Progenitor cell of endocrine pancreas (in vitro differentiated cells): Measurements from ENCODE around the gene HELB. TPM values are rescaled to one million over a fixed set of nuclear protein-coding genes. Genes with fewer than 3 reads are reported as not detected.

Experiments used
- DNase-seq: peaks from one replicate; pipeline ENCODE4 v3.0.0; 2021; ENCODE audit warnings: low spot score; ENCODE audit not compliant: unreplicated experiment
- H3K27ac Mint-ChIP-seq: 2 replicates; pipeline ENCODE4 v1.8.0; 2021; ENCODE audit warnings: mild to moderate bottlenecking, moderate library complexity, mixed read lengths
- H3K27me3 Mint-ChIP-seq: 2 replicates; pipeline ENCODE4 v1.8.0; 2021; ENCODE audit warnings: mixed read lengths
- H3K36me3 Mint-ChIP-seq: 2 replicates; pipeline ENCODE4 v1.8.0; 2022; ENCODE audit warnings: mixed read lengths; ENCODE audit not compliant: insufficient read depth
- H3K4me1 Mint-ChIP-seq: 2 replicates; pipeline ENCODE4 v1.8.0; 2021; ENCODE audit warnings: low read depth, mixed read lengths
- H3K4me3 Mint-ChIP-seq: 2 replicates; pipeline ENCODE4 v1.8.0; 2021; ENCODE audit warnings: low read depth, mild to moderate bottlenecking, moderate library complexity, mixed read lengths
- H3K9me3 Mint-ChIP-seq: 2 replicates; pipeline ENCODE4 v1.8.0; 2021; ENCODE audit warnings: low read depth, mixed read lengths
- total RNA-seq: library from RNA; stranded (reverse); gene quantifications from 2 replicates; pipeline ENCODE4 v1.2.1, GENCODE V29; 2021
- TF ChIP-seq, protein P1 (sequence below): fragments of 200-600 bp; sonication (generic); IDR thresholded peaks from one replicate; pipeline ENCODE4 v1.5.0; 2021; ENCODE audit warnings: antibody characterized with exemption, mild to moderate bottlenecking; ENCODE audit not compliant: unreplicated experiment

Gene HELB
- total RNA-seq, 1 donor from 2014 or later = 7.1 TPM

- Mint-ChIP-seq H3K4me1 (no peaks in the 10 kb centered on the region), H3K27ac (no peak overlapping the region), H3K9me3 (no peaks in the 10 kb centered on the region), H3K27me3 (no peaks in the 10 kb centered on the region), H3K4me3 (no peak overlapping the region), H3K36me3 (peaks cover 14% of the 10 kb centered on the region)
- no peak for DNase-seq
- TF ChIP-seq, protein P1, sequence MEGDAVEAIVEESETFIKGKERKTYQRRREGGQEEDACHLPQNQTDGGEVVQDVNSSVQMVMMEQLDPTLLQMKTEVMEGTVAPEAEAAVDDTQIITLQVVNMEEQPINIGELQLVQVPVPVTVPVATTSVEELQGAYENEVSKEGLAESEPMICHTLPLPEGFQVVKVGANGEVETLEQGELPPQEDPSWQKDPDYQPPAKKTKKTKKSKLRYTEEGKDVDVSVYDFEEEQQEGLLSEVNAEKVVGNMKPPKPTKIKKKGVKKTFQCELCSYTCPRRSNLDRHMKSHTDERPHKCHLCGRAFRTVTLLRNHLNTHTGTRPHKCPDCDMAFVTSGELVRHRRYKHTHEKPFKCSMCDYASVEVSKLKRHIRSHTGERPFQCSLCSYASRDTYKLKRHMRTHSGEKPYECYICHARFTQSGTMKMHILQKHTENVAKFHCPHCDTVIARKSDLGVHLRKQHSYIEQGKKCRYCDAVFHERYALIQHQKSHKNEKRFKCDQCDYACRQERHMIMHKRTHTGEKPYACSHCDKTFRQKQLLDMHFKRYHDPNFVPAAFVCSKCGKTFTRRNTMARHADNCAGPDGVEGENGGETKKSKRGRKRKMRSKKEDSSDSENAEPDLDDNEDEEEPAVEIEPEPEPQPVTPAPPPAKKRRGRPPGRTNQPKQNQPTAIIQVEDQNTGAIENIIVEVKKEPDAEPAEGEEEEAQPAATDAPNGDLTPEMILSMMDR = no peak
Measured at GRCh38 chr12:66351301-66351700, 49.0 kb downstream of the HELB start.

GRCh38 chr12:66352197-66352596 is 49.9 kb downstream of the HELB start:
- Mint-ChIP-seq H3K36me3 (peaks cover 14% of the 10 kb centered on the region), H3K4me3 (no peak overlapping the region), H3K27me3 (no peaks in the 10 kb centered on the region), H3K9me3 (no peaks in the 10 kb centered on the region), H3K27ac (no peak overlapping the region), H3K4me1 (no peaks in the 10 kb centered on the region)
- TF ChIP-seq, protein P1 = peak; percentile 55
- peak; percentile 17 for DNase-seq

DNA sequence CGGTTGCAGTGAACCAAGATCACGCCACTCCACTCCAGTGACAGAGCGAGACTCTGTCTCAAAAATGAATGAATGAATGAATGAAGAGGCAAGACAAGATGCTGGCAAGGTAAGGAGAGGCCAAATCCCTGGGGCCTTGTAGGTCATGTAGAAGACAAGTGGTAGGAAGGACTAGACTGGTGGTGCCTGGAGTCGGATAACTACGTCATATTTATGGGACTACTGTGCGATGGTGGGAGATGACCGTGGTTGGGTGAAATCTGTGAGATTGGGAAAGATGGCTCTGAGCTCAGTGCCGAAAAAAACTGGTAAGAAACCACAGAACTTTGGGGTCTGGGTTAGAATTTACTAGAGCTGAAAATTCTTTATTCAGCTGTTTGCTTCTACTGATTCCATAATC is 50.6 kb downstream of the HELB start:
- peaks cover 13% of the 10 kb centered on the region for H3K36me3 Mint-ChIP-seq
- no peak overlapping the region for H3K4me3 Mint-ChIP-seq
- H3K4me1 Mint-ChIP-seq = no peaks in the 10 kb centered on the region
- no peaks in the 10 kb centered on the region for H3K27me3 Mint-ChIP-seq
- H3K9me3 Mint-ChIP-seq = no peaks in the 10 kb centered on the region
- no peak overlapping the region for H3K27ac Mint-ChIP-seq
- no peak for DNase-seq
- TF ChIP-seq, protein P1 = no peak

DNA sequence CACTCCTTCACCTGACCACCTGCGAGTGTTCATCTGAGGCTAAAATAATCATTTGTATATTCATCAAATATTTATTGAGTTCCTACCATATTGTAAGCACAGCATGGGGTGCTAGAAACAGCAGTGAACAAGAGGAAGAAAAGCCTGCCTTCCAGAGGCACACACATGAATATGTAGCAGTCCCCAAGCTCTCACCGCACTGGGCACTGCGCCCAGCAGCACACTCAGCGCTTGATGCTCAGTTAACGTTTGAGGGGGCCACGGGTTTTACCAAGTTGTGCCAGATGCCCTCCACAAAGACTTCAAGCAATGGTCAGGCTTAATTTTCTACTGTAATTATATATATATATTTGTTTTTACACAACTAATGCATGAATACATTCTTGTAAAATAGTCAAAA is 52.0 kb downstream of the HELB start:
- TF ChIP-seq, protein P1 = no peak
- Mint-ChIP-seq H3K27me3 (no peaks in the 10 kb centered on the region), H3K4me1 (no peaks in the 10 kb centered on the region), H3K4me3 (no peak overlapping the region), H3K9me3 (no peaks in the 10 kb centered on the region), H3K36me3 (peaks cover 8% of the 10 kb centered on the region), H3K27ac (no peak overlapping the region)
- no peak for DNase-seq

GRCh38 chr12:66359300-66359699 is 57.0 kb downstream of the HELB start:
- H3K4me1 Mint-ChIP-seq = no peaks in the 10 kb centered on the region
- TF ChIP-seq, protein P1 = no peak
- H3K36me3 Mint-ChIP-seq = peaks cover 5% of the 10 kb centered on the region
- H3K9me3 Mint-ChIP-seq = no peaks in the 10 kb centered on the region
- H3K27me3 Mint-ChIP-seq = no peaks in the 10 kb centered on the region
- H3K27ac Mint-ChIP-seq = no peak overlapping the region
- no peak overlapping the region for H3K4me3 Mint-ChIP-seq
- DNase-seq = no peak

DNA sequence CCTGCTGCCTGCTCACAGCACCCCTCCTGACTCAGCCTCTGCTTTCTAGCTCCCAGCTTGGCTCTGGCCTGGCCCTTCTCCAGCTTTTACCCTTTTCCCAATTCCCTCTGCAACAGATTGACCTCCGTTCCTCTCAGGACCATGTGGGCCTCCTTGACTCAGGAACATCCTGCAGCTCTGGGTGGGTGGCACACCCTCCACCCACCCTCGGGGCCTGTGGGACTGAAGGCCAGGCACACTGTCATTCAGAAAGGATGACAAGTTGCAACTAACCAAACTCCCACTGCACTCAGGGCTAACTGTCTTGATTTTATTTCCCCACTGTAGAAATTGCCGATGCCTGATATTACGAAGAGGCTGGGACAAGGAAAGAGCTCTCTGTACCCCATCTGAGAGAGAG is 59.4 kb downstream of the HELB start:
- H3K36me3 Mint-ChIP-seq = peaks cover 5% of the 10 kb centered on the region
- H3K4me3 Mint-ChIP-seq = no peak overlapping the region
- no peaks in the 10 kb centered on the region for H3K27me3 Mint-ChIP-seq
- TF ChIP-seq, protein P1 = no peak
- H3K4me1 Mint-ChIP-seq = no peaks in the 10 kb centered on the region
- no peaks in the 10 kb centered on the region for H3K9me3 Mint-ChIP-seq
- H3K27ac Mint-ChIP-seq = no peak overlapping the region
- DNase-seq = no peak
